Esophagus muscularis mucosa (tissue), 4 donors: Measurements from ENCODE around the gene CHORDC1.

Source experiments
- EP300 ChIP-seq: sonication (generic); formaldehyde crosslinking; IDR thresholded peaks from one replicate; pipeline ENCODE4 v1.6.1; 2017; ENCODE audit warnings: antibody characterized with exemption
- POLR2A ChIP-seq: fragments of 450-650 bp; IDR thresholded peaks from one replicate; pipeline ENCODE4 v1.6.1; 2017; ENCODE audit warnings: antibody characterized with exemption, moderate library complexity, mild to moderate bottlenecking, low read depth
- POLR2AphosphoS5 ChIP-seq, 2 donors: sonication (generic); formaldehyde crosslinking; IDR thresholded peaks; one replicate each; pipeline ENCODE4 v1.6.1; 2017; ENCODE audit warnings: antibody characterized with exemption in 2 of 2
- TF ChIP-seq, protein P1 (sequence below), 3 experiments: fragments of 200-600 bp in 2 of 3; fragments of 450-650 bp in 1 of 3; sonication (generic) in 2 of 3; IDR thresholded peaks; one replicate each; pipeline ENCODE4 v1.5.1; 2017 to 2019; ENCODE audit warnings: antibody characterized with exemption in 3 of 3, mild to moderate bottlenecking in 2 of 3, moderate library complexity in 1 of 3

DNA sequence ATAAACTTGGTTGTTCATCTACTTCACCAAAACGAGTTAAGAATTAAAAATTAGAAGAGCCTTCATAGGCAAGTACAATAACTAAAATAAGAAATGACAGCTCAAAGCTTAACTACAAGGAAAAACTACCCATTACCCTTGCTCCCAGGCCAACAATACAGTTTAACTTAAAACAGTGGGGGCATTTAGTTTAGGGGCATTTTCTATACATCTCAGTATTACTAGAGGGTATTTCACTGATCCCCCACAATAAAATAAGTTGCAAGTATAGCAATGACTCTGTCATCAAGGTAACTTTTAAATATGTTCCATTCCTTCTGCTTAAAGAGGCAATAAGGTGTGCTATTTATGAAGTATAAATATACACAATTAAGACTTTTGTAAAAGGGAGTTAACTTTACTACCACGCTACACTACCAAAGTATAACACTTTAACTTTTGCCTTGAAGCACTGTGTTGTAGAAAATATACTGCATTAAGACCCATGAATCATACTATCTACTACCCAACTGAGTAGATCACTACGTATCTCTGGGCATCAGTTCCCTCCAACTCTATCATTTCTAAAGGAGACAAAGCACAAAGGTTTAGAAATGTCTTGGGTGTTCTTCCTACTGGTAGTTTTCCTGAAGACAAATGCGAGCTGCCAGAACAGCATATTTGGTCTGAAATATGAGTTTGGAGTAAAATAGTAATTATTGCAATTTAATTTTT is 29.8 kb downstream of the CHORDC1 start:
- TF ChIP-seq, protein P1, sequence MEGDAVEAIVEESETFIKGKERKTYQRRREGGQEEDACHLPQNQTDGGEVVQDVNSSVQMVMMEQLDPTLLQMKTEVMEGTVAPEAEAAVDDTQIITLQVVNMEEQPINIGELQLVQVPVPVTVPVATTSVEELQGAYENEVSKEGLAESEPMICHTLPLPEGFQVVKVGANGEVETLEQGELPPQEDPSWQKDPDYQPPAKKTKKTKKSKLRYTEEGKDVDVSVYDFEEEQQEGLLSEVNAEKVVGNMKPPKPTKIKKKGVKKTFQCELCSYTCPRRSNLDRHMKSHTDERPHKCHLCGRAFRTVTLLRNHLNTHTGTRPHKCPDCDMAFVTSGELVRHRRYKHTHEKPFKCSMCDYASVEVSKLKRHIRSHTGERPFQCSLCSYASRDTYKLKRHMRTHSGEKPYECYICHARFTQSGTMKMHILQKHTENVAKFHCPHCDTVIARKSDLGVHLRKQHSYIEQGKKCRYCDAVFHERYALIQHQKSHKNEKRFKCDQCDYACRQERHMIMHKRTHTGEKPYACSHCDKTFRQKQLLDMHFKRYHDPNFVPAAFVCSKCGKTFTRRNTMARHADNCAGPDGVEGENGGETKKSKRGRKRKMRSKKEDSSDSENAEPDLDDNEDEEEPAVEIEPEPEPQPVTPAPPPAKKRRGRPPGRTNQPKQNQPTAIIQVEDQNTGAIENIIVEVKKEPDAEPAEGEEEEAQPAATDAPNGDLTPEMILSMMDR (IDR thresholded peaks at IDR 0.05): no peak
- no peak for TF ChIP-seq EP300
- no peak for TF ChIP-seq POLR2A
- no peak for TF ChIP-seq POLR2AphosphoS5 (IDR thresholded peaks at IDR 0.05)
